Measurements from ENCODE around the gene PCSK7.

DNA sequence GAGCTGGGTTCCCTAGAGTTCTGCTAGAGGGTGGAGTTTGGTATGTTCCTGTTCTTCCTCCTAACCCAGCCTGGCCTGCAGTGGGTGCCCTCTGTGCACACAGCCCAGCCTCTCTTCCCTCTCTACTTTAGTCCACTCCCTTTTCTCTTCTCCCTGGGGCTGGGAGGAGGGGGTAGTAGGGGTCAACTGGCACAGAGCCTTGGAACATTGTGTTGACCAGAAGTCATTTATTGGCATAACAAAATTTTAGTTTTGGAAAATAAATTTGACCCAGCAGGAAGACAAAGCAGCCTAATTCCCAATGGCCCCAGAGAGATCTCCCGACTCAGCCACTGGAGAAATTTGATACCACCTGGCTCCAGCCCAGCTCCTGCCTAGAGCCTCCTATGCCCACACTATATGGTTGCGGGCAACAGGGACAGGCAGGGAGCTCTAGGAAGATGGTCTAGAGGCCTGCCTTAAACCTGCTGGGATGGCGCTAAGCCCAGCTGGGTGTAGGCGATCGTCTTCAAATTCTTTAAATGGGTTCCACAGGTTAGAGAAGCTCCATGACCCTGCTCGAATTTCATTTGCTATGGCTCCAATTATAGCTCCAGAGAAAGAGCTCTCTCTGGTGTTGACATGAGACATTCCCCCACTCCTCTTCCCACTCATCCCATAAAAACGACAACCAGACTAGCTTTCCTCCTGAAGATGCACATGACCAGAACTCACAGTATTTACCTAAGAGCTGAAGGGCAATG is 9.9 kb downstream of the PCSK7 start:
- TF ChIP-seq EZH2phosphoT487 (IDR thresholded peaks at IDR 0.05; ENCODE audit: insufficient read depth, low read depth) (no peak), EZH2 (IDR thresholded peaks at IDR 0.05; ENCODE audit: insufficient read depth, poor library complexity, severe bottlenecking) (no peak)

Data from GM23248 (cell line).